Measurements from ENCODE around the gene TIMM44.
"Not testable (repeated sequence)": the region's sequence is repeated elsewhere in the genome, so short reads cannot be mapped to it uniquely, and the experiment has no call there.

The TIMM44 gene

GRCh38 chr19:7933411-7933810, 10.1 kb downstream of the TIMM44 start:
- peak; percentile 14; the same call in 1 of the 2 replicates for TF ChIP-seq CTCF (IDR thresholded peaks at IDR 0.05; ENCODE audit: low read depth, low read length)
- no peak overlapping the region for H3K4me3 ChIP-seq (ENCODE audit: low read depth, low read length)

- H3K4me3 ChIP-seq (ENCODE audit: low read depth, low read length), result no peak overlapping the region
- TF ChIP-seq CTCF (IDR thresholded peaks at IDR 0.05; ENCODE audit: low read depth, low read length), result no peak
These were observed 10.6 kb downstream of the TIMM44 start for GRCh38 chr19:7932930-7933300.

- TF ChIP-seq CTCF (IDR thresholded peaks at IDR 0.05; ENCODE audit: low read depth, low read length), result no peak
These were observed 11.1 kb downstream of the TIMM44 start for GRCh38 chr19:7932276-7932929.

GRCh38 chr19:7931221-7932061, 12.0 kb downstream of the TIMM44 start:
- TF ChIP-seq CTCF (IDR thresholded peaks at IDR 0.05; ENCODE audit: low read depth, low read length), result no peak
- no peak overlapping the region for H3K4me3 ChIP-seq (ENCODE audit: low read depth, low read length)

More at GRCh38 chr19:7932276-7932929, 11.1 kb downstream of the TIMM44 start:
- H3K4me3 ChIP-seq (ENCODE audit: low read depth, low read length), result no peak overlapping the region

- no peak for TF ChIP-seq CTCF (IDR thresholded peaks at IDR 0.05; ENCODE audit: low read depth, low read length)
- no peak overlapping the region for H3K4me3 ChIP-seq (ENCODE audit: low read depth, low read length)
These were observed 12.7 kb downstream of the TIMM44 start for GRCh38 chr19:7930765-7931164.

- H3K4me3 ChIP-seq (ENCODE audit: low read depth, low read length), result not testable (repeated sequence)
These were observed 13.4 kb downstream of the TIMM44 start for GRCh38 chr19:7930030-7930429.

GRCh38 chr19:7928741-7929701, 14.4 kb downstream of the TIMM44 start:
- TF ChIP-seq CTCF (IDR thresholded peaks at IDR 0.05; ENCODE audit: low read depth, low read length), result peak; percentile 43
- no peak overlapping the region for H3K4me3 ChIP-seq (ENCODE audit: low read depth, low read length)

Data from WI38 (cell line).